Kidney (tissue), 14 donors: ENCODE measurements around the gene GALNS. TPM values are rescaled to one million over a fixed set of nuclear protein-coding genes. Genes with fewer than 3 reads are reported as not detected.

Source experiments
- DNase-seq, 5 donors: peaks; one replicate each; pipeline ENCODE4 v3.0.0-alpha.2; 2013 to 2020
- FAIRE-seq: peaks from 2 replicates; lab custom pipeline; 2012; peaks lifted over from hg19 to GRCh38; lab: Jason Lieb, UNC
- H3K27ac ChIP-seq, 2 donors: one replicate each; pipeline ENCODE4 v1.7.0; 2013; ENCODE audit warnings: low read depth in 2 of 2, low read length in 2 of 2, inconsistent platforms in 1 of 2
- H3K27me3 ChIP-seq: one replicate; pipeline ENCODE4 v1.7.1; 2013; ENCODE audit warnings: low read length, inconsistent platforms; ENCODE audit not compliant: control insufficient read depth, insufficient read depth
- H3K36me3 ChIP-seq, 3 donors: one replicate each; pipeline versions ENCODE4 v1.7.0 to v1.7.1; 2013; ENCODE audit warnings: low read length in 3 of 3, control low read depth in 1 of 3, inconsistent platforms in 1 of 3; ENCODE audit not compliant: insufficient read depth in 3 of 3, control insufficient read depth in 2 of 3
- H3K4me1 ChIP-seq, 3 donors: one replicate each; pipeline versions ENCODE4 v1.7.0 to v1.7.1; 2013; ENCODE audit warnings: low read length in 3 of 3, inconsistent platforms in 1 of 3, low read depth in 1 of 3; ENCODE audit not compliant: control insufficient read depth in 2 of 3, insufficient read depth in 2 of 3
- H3K4me3 ChIP-seq, 3 donors: one replicate each; pipeline versions ENCODE4 v1.7.0 to v1.8.1; 2013; ENCODE audit warnings: low read length in 3 of 3, control low read depth in 1 of 3, inconsistent platforms in 1 of 3
- H3K9ac ChIP-seq, 3 donors: one replicate each; pipeline versions ENCODE4 v1.7.0 to v1.7.1; 2013; ENCODE audit warnings: low read length in 3 of 3, control low read depth in 1 of 3, inconsistent platforms in 1 of 3
- H3K9me3 ChIP-seq, 3 donors: one replicate each; pipeline versions ENCODE4 v1.7.0 to v1.7.1; 2013; ENCODE audit warnings: low read length in 3 of 3, control low read depth in 1 of 3, inconsistent platforms in 1 of 3; ENCODE audit not compliant: control insufficient read depth in 2 of 3, insufficient read depth in 1 of 3
- intact Hi-C: fragments of 100-400 bp; cut with DNase I; formaldehyde crosslinking; loops from one replicate; pipeline ENCODE4 v1.11.1; 2022
- polyA plus RNA-seq: library from polyadenylated mRNA; stranded (reverse); fragments of 350-450 nt; fragmentation: Illumina TruSeq; extraction: RNeasy Lipid Tissue Mini Kit (QIAGEN cat#74804); gene quantifications from one replicate; pipeline ENCODE4 v1.2.3, GENCODE V29; 2014; ENCODE audit warnings: low read depth, low replicate concordance; ENCODE audit not compliant: insufficient read depth
- total RNA-seq: library from RNA; stranded (reverse); fragmentation: NEBNext Ultra II Directional; extraction: Animal tissue kit (Norgen Biotek cat#: 25700); gene quantifications from one replicate; pipeline ENCODE4 v1.2.1, GENCODE V29; 2021
- TF ChIP-seq, protein P1 (sequence below): IDR thresholded peaks from 3 replicates; pipeline ENCODE4 v1.5.1; 2012; ENCODE audit warnings: mild to moderate bottlenecking, moderate library complexity, borderline replicate concordance; ENCODE audit not compliant: insufficient read depth; ENCODE audit errors: extremely low read depth
- donor health status: control.
- donor health status: control.
- donor health status: control.
- donor health status: control.
- donor health status: control.
- donor health status: DM: yes; HTN: yes; CAD: no.
- donor health status: Normal renal cell carcinoma (clear cell type).

Gene GALNS
- total and polyA plus RNA-seq, 2 donors from 2014 or later, result 15.8 to 37.2 TPM

DNA sequence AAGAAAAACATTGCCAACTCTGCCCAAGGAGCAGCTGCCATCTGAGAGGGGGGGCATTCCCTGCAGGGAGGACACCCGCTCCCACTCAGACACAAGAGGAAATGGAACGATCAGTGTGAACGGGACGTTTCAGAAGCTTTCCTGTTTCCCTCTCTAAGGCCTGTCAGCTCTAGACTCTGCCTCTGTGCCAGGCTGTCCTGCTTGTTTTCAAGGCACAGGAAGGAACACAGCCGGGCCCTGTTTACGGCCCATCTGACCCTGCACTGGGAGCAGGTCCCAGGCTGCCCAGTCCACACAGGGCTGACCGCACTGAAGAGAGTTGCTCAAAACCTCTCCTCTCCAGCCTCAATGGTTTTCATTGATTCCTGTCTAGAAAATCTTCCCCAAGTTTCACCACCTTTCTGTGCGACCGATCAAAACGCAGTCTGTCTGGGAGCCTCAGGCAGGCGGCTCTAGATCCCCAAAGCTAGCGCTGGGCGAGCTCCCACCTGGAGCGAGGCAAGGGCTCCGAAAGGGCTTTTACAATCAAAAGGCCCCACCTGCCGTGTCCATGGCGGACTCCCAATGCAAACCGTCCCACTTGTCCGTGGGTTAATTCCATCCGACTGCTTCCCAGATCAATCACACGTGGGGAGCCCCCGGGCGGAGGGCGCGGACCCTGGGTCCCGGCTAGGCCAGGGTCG, 73.2 kb downstream of the GALNS start:
- H3K9ac ChIP-seq, result peak overlapping the region in 2 of 3 donors; percentile 8 to 71
- no peaks in the 10 kb centered on the region for H3K36me3 ChIP-seq
- peak overlapping the region in 2 of 3 donors; percentile 34 to 61 for H3K4me3 ChIP-seq
- no peaks in the 10 kb centered on the region for H3K9me3 ChIP-seq
- H3K27ac ChIP-seq, result peak overlapping the region; percentile 88 to 89
- DNase-seq (peak in 1 of 5 donors; percentile 42), FAIRE-seq (no peak)
- no peaks in the 10 kb centered on the region for H3K27me3 ChIP-seq
- TF ChIP-seq, protein P1, sequence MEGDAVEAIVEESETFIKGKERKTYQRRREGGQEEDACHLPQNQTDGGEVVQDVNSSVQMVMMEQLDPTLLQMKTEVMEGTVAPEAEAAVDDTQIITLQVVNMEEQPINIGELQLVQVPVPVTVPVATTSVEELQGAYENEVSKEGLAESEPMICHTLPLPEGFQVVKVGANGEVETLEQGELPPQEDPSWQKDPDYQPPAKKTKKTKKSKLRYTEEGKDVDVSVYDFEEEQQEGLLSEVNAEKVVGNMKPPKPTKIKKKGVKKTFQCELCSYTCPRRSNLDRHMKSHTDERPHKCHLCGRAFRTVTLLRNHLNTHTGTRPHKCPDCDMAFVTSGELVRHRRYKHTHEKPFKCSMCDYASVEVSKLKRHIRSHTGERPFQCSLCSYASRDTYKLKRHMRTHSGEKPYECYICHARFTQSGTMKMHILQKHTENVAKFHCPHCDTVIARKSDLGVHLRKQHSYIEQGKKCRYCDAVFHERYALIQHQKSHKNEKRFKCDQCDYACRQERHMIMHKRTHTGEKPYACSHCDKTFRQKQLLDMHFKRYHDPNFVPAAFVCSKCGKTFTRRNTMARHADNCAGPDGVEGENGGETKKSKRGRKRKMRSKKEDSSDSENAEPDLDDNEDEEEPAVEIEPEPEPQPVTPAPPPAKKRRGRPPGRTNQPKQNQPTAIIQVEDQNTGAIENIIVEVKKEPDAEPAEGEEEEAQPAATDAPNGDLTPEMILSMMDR, result no peak
- peaks cover 0 to 33% (median 15%) of the 10 kb centered on the region in 3 donors for H3K4me1 ChIP-seq
- intact Hi-C loops, result loop anchor here (5.0 kb wide), 1 partner anchor 46 kb away; no protein-coding TSS in a partner anchor

- Histone ChIP-seq H3K9ac (peak overlapping the region in 1 of 3 donors; percentile 71), H3K4me3 (peak overlapping the region in 1 of 3 donors; percentile 61), H3K36me3 (no peaks in the 10 kb centered on the region), H3K9me3 (no peaks in the 10 kb centered on the region), H3K27me3 (no peaks in the 10 kb centered on the region), H3K4me1 (peaks cover 0 to 33% (median 15%) of the 10 kb centered on the region in 3 donors), H3K27ac (peak overlapping the region; percentile 88 to 89)
- DNase-seq (peak in 1 of 5 donors; percentile 35), FAIRE-seq (no peak)
- intact Hi-C loops, result loop anchor here (5.0 kb wide), 1 partner anchor 45 kb away; no protein-coding TSS in a partner anchor
- TF ChIP-seq, protein P1, result no peak
Observed at GRCh38 chr16:88782454-88783390, 74.0 kb downstream of the GALNS start.

GRCh38 chr16:88781140-88782077, 75.3 kb downstream of the GALNS start:
- Histone ChIP-seq H3K27ac (no peak overlapping the region), H3K9me3 (no peaks in the 10 kb centered on the region), H3K27me3 (no peaks in the 10 kb centered on the region), H3K36me3 (no peaks in the 10 kb centered on the region), H3K4me3 (no peak overlapping the region), H3K9ac (no peak overlapping the region), H3K4me1 (peaks cover 0 to 33% (median 15%) of the 10 kb centered on the region in 3 donors)
- TF ChIP-seq, protein P1, result no peak
- peak in 1 of 5 donors; percentile 37 for DNase-seq
- intact Hi-C loops, result loop anchor here (5.0 kb wide), 1 partner anchor 44 kb away; no protein-coding TSS in a partner anchor
- FAIRE-seq, result no peak
